ENCODE measurements around the gene GABARAPL1.
A peak's percentile ranks its signal among the peaks of the same experiment; 100 is the strongest.

GABARAPL1 gene

GRCh38 chr12:10171973-10172728 lies 40.5 kb upstream of the GABARAPL1 start, which contains the start of gene OLR1:
OLR1 (minus strand) TSS chr12:10172132; CDS start chr12:10172077, 55 bp downstream.
- POLR2A ChIA-PET (ENCODE audit: low non-redundant PET), result no interaction called here
- H3K27ac ChIP-seq, result no peak within 1 kb of the TSS
- TF ChIP-seq CTCF (conservative IDR thresholded peaks at IDR 0.05; ENCODE audit: low read depth), result no peak
- CTCF ChIA-PET, result interaction anchor here (0.7 kb wide), 1 partner anchor 18 kb away, joined by 4 read pairs; no protein-coding TSS in a partner anchor
- DNase-seq (ENCODE audit: low spot score), result no peak

GRCh38 chr12:10174986-10175614 lies 37.6 kb upstream of the GABARAPL1 start:
- CTCF ChIA-PET, result interaction anchor here (1.3 kb wide), 1 partner anchor 22 kb away, joined by 11 read pairs; no protein-coding TSS in a partner anchor
- no peak for TF ChIP-seq CTCF (conservative IDR thresholded peaks at IDR 0.05; ENCODE audit: low read depth)
- POLR2A ChIA-PET (ENCODE audit: low non-redundant PET), result no interaction called here
- DNase-seq (ENCODE audit: low spot score), result no peak
- no peak overlapping the region for H3K27ac ChIP-seq

GRCh38 chr12:10175846-10176636 lies 36.6 kb upstream of the GABARAPL1 start:
- ChIA-PET CTCF (interaction anchor here (0.6 to 1.3 kb wide), 4 partner anchors 23 to 1396 kb away, joined by 3 to 11 read pairs (median 4); no protein-coding TSS in a partner anchor), POLR2A (ENCODE audit: low non-redundant PET) (interaction anchor here (0.9 kb wide), 1 partner anchor 23 kb away, joined by 3 read pairs; no protein-coding TSS in a partner anchor)
- no peak for TF ChIP-seq CTCF (conservative IDR thresholded peaks at IDR 0.05; ENCODE audit: low read depth)
- peak; percentile 51 for DNase-seq (ENCODE audit: low spot score)
- no peak overlapping the region for H3K27ac ChIP-seq

- no peak within 1 kb of the TSS for H3K27ac ChIP-seq
- ChIA-PET CTCF (no interaction called here), POLR2A (ENCODE audit: low non-redundant PET) (no interaction called here)
- DNase-seq (ENCODE audit: low spot score), result no peak
- no peak for TF ChIP-seq CTCF (conservative IDR thresholded peaks at IDR 0.05; ENCODE audit: low read depth)
Observed at GRCh38 chr12:10178821-10179220, 33.9 kb upstream of the GABARAPL1 start, which contains the start of gene TMEM52B. TMEM52B (plus strand) TSS chr12:10179032; CDS start chr12:10179575, 543 bp downstream.

GRCh38 chr12:10179776-10180181 lies 32.9 kb upstream of the GABARAPL1 start:
- ChIA-PET POLR2A (ENCODE audit: low non-redundant PET) (no interaction called here), CTCF (no interaction called here)
- no peak for DNase-seq (ENCODE audit: low spot score)
- no peak for TF ChIP-seq CTCF (conservative IDR thresholded peaks at IDR 0.05; ENCODE audit: low read depth)
- H3K27ac ChIP-seq, result no peak overlapping the region

Measured in RWPE1 (cell line).